ENCODE measurements around the gene DISP3.

Gene DISP3

DNA sequence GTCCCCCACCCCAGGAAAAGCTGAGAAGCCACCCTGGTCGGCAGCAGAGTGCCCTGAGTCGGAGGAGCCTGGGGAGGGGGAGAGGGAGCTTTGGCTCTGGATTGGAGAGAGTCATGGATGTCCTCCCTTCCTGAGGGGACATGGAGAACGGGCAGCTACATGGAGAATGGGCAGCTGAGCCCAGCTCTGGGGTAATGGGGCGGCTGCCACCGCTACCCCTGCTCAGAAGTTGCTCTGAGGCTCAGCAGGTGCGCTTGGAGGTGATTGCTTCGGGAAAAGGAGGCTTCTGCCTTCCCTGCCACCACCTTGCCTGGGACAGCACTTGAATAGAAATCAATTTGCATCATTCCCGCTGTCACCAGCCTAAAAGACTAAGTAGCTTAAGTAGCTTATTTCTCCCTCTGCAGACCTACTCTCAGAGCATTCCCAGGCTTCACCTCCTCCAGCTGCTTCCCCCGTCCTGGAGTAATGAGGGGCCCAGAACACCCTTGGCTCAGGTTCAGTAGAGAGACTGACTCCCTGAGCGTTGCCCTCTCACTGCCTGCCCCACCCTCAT lies 8.3 kb downstream of the DISP3 start:
- DNase-seq: no peak

DNA sequence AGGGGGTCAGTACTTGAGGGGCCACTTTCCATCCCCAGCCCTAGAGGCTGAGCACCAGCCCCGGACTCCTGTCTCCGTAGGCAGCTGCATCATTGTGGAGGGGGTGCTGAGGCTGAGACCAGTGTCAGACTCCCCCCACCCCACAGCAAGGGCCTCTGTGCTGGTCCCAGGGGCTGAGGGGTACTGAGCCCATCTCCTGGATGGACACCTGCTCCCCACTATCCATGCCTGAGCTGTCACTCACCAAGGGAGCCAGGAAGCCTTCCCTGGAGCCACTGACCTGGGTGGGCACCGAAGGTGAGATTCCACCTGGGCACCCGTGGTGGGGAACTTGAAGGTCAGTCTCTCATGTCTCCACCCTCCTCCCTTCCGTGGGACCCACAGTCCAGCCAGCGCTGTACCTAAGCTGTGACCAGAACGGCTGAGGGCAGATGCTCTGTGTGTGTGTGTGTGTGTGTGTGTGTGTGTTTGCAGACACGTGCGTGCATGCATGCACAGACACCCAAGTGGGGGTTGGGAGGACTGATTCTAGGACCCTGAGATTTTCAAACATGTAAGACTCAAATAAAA lies 9.3 kb downstream of the DISP3 start:
- DNase-seq: no peak

DNA sequence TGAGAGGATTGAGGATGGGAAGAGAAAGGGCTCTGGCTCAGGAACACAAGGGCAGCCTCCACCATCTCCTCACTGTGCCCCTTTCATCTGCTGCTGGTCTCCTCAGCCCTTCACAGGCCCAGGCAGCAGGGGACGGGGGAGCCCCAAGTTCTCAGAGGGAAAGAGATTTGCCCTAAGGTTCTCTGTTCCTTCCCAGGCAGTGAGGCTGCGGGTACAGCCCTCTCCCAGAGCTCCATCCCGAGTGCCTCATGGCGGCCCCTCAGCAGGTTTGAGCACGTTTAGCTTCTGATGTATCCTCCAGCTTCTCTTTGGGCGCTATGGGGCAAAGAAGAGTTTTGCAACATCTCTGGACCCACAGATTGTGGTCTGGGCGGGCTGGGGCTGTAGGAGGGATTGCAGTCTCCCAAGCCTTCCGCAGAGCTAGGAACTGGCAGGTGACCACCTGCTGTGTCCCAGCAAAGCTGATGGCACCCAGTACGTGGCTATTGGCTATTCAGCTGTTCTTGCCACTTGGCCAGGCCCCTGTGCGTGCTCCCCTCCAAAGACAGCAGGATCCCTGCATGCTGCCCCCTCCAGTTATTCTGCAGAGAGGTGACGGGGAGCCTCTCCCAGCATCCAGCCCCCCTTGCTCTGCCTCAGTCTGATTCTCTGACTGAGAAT lies 10.1 kb downstream of the DISP3 start:
- no peak for DNase-seq

DNA sequence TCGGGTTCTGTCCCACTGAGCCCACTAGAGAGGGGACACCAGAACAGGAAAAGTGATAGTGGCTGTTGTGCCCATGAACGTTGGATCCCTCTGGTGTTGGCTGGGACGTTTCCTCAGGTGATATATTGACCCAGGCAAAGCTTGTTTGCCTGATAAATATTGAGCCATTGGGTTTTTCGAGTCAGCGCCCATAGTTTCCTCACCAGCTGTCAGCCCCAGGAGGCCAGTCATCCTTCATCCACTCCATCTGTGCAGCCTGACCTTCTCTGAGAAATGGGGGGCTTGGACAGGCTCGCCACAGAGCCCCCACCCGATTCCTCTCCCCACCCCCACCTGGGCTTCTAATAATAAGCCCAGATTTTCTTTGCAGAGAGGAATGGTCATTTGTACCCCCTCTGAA lies 13.3 kb downstream of the DISP3 start:
- DNase-seq: no peak

DNA sequence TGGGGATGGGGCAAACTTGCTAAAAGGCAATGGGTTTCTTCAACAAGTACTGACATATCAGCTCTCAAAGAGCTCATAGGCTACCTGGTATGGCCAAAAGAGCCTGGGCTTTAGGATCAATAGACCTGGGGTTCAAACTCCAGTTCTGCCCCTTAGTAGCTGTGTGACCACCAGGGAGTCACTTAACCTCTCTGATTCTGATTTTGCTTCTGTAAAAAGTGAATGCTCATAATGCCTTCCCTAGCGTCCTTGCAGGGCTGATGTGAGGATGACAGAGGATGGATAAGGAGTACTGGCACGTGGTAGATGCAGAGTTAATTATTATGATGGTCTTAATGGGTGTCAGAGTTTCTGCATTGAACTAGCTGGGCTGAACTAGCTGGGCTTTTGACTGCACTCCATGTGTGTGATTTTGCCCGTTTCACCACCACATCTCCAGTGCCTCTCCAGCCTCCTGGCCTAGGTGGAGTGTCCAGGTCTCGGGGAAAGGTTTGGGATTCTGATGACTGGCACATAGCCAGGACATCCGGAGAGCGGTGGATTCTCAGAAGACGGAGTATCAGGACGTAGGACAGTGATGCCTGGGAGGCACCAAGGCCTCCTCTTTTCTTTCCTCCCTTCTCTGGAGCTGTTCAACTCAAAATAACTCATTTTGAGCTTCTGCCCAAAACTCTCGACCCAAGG lies 15.2 kb downstream of the DISP3 start:
- DNase-seq: no peak

DNA sequence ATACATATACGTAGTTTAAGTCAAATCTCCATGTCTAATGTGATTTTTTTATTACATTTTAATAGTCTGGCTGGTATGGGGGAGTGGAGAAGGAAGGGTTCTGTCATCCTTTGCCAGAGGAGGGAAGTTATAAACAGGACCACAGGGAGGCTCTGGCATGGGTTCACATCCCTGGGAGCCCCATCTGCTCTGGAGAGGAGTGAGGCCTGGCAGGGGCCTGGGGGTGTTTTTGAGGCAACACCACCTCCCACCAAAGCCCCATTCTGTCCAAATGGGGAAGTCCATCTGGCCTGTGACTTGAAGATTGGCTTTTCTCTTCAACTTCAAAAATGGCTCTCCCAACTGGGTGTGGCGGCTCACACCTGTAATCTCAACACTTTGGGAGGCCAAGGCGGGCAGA lies 15.8 kb downstream of the DISP3 start:
- DNase-seq: no peak

DNA sequence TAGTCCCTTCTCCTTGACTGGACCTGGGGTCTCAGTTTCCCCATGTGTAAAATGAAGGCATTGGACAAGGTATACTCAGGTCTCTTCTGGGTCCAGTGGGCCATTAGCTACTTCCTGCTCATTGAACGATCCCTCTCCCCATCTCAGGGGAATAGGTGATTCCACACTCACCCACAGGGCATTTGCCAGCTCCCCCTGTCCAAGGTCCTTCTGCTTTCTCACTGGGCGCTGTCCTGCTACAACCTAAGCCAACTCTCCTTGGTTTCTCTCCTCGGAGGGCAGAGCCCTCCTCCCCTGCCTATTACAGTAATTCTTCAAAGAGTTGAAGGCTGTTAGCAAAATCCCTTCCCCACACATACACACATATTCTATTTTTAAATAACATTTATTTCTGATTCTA lies 16.6 kb downstream of the DISP3 start:
- DNase-seq: no peak

DNA sequence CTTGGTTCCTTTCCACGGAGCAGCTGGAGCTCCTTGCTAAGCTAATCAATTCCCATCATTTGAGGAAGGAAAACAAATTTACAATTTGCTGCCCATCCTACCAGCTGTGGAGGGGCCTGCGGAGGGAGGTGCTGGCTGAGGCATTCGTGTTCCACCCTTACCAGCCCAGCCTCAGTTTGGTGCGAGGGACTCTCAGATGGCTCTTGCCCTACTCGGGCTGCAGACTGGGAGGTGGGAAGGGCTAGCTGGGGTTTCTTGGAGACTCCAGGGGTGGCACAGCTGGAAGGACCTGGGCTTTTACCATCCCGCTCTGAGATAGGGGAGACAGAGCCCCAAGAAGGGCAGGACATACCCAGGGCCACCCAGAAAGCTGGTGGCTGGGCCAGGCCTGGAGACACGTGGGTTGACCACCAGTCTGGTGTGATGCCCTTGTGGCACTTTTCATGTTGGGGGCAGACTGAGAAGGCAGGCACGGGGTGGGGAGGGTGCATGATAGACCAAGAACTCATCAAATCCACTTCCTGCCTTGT lies 17.7 kb downstream of the DISP3 start:
- no peak for DNase-seq

DNA sequence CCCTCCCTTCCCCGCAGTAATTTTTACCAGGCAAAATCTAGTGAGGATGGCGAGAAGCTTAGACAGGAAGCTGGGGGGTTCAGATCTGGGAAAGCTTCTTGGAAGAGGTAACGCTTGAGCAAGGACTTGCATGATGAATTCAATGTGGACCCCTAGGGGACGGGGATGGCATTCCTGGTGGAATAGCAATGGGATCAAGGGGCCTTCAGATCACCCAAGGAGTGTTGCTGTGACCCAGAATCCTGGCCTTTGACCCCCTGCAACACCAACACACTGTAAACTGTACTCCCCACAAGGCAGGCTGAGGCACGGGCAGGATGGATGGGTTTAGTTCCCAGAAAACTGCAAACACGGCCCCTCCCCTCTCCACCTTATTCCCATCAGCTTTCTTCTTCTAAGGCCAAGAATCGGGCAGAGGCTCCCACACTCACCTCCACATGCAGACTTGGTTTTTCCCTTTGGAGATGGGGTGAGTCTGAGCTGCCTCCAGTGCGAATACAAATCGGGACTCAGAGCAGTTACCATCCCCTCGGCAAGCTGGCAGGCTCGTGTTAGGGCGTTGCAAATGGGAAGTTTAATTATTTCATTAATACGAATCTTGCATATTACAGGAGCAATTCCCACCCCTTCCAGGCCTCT lies 20.1 kb downstream of the DISP3 start:
- DNase-seq: no peak

DNA sequence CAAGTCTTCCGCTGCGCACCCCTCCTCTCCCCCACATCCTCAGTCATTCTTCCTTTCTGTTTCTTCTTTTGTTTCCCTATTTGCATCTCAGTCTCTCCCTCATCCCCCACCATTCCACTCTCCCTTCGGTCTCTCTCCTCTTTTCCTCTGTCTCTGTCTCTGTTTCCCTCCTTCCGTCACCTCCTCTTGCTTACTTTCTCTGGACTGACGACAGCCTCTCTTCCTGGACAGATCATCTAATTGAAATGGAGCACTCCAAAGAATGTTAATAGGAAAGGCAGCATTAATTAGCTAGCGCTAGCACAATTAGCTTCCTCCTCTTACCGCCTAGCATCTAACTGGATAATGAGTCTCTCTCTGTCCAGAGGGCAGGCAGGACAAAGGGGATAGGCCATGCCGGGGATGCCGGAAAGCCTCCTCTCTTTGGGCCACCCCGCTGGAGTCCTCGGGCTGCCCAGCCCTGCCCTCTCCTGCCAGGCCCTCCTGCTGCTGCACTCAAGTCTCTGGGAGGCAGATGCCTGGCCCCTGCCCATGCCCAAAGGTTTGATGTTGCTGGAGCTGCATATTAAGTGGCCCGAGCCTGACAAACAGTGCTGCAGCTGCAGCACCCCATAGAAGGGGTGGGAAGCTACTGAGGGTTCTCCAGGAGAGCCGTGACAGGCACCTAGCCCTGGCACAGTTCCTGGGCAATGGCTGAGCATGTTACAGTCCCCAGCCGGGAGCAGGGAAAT lies 20.8 kb downstream of the DISP3 start:
- no peak for DNase-seq

DNA sequence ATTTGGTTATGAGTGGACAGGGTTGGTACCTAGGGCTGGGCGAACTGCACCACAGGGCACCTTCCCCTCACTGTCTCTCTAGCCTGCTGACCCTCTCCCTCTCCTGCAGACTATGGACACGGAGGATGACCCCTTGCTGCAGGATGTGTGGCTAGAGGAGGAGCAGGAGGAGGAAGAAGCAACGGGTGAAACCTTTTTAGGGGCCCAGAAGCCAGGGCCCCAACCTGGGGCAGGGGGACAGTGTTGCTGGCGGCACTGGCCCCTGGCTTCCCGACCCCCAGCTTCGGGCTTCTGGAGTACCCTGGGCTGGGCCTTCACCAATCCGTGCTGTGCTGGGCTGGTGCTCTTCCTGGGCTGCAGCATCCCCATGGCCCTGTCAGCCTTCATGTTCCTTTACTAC lies 21.9 kb downstream of the DISP3 start:
- DNase-seq: no peak

DNA sequence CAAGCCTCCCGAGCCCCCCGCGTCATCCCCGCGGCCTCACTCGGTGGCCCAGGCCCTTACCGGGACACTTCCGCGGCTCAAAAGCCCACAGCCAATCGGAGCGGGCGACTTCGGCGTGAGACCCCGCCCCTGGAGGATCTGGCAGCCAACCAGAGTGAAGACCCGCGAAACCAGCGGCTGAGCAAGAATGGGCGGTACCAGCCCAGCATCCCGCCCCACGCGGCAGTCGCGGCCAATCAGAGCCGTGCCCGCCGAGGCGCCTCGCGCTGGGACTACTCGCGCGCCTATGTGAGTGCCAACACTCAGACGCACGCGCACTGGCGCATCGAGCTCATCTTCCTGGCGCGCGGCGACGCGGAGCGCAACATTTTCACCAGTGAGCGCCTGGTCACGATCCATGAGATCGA lies 22.5 kb downstream of the DISP3 start:
- no peak for DNase-seq

DNA sequence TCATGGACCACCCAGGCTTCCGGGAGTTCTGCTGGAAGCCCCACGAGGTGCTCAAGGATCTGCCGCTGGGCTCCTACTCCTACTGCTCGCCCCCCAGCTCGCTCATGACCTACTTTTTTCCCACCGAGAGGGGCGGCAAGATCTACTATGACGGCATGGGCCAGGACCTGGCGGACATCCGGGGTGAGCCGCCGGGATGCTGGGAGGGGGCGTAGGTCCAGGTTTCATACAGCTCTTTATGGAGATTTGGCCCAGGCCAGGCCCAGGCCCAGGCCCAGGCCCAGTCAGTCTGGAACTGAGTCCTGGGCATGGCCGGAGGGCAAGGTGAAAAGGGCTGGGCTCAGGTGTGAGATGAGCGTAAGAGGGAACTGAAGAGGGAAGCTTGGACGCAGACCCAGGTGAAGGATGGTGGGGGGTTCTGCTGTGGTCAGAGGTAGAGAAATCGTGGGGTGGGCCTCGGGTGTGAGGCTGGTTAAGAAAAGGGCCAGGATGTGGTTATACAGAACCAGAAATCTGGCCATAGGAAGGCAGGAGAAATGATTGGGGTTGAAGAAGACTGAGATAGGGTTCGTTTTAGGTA lies 23.0 kb downstream of the DISP3 start:
- no peak for DNase-seq

DNA sequence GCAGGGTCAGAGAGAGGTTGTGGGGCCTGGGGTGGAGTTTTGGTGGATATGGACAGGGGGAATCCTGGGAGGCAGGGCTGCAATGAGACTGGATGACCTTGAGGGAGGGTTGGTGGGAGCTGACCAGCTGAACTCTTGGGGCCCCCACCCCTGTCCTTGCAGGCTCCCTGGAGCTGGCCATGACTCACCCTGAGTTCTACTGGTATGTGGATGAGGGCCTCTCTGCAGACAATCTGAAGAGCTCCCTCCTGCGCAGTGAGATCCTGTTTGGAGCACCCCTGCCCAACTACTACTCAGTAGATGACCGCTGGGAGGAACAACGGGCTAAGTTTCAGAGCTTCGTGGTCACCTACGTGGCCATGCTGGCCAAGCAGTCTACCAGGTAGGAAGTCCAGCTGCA lies 23.6 kb downstream of the DISP3 start:
- DNase-seq: no peak

DNA sequence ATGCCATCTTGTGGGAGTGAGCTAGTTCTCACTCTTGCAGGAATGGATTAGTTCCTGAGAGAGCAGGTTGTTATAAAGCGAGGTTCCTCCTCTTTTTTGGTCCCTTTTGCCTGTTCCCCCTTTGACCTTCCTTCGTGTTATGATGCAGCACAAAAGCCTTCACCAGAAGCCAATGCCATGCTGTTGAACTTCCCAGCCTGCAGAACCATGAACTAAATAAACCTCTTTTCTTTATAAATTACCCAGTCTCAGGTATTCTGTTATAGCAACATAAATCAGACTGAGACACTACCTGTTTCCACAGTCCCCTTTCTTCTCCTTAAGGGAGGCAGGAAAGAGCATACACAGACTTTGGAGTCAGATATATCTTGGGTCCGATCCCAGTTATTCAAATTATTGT lies 25.6 kb downstream of the DISP3 start:
- DNase-seq: no peak

DNA sequence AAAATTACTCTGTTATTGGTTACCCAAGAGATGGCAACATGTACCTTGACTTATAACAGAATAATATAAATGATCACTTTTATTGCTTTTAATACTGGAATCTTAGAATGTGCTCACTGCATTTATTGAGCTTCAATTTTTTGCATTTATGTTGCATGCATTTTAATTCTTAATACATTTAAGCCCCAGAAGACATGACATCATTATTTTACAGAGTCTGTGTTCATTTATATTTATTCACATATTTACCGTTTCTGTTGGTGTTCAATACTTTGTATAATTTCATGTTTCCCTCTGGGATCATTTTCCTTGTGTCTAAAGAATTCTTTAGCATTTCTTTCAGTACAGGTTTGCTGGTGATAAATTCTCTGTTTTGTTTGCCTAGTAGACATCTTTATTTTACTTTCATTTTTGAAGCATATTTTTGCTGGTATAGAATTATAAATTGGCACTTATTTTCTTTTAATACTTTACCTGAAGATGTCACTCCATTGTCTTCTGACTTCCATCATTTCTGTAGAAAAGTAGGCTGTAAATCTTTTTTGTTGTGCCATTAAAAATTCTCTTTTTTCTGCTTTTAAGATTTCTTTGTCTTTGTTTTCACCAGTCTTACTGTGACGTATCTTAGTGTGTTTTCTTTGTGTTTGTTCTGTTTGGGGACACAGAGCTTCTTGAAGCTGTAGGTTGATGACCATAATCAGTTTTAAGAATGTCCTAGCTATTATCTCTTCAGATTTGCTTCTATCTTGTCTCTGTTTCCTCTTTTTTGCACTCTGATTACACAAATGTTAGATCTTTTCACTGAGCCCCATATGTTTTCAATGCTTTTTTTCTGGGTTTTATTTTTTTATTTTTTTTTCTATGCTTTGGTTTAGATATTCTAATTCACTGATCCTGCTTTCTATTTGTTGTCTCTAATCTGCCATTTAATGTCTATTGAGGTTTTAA lies 26.9 kb downstream of the DISP3 start:
- no peak for DNase-seq

DNA sequence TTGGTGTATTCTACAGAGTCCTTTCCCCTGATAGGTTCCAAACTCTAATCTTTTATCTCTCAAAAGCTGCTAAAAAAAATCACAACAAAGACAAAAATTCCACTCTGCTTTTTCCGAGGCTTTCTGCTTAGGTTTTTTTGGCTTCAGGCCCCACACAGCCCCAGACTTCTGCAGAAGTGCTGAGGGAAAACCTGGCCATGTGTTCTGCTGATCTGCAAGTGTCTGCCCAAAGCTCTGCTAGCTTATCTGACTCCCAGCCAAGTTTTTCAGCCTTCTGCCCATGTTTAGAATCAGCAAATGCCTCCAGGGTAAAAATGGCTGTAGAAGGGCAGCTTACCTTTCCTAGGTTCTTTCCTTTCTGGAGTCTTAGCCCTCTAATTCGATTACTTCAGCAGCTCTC lies 28.4 kb downstream of the DISP3 start:
- no peak for DNase-seq

DNA sequence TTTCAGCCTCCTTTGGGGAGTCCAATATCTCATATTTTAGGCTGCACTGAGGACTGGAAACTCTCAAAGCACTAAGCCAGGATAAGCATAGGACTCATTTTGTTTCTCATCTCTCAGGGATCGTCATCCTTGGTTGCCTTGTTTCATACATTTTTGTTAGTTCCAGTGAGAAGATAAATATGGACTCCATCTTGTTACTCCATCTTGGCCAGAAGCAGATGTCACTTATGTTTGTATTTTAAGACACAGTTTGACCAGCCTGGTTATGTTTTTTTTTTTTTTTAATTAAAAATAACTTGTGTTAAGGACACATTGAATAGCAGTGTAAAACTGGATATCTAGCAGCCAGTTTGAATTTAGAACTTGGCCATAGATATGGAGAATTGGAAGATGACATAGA lies 34.7 kb downstream of the DISP3 start:
- DNase-seq: no peak

DNA sequence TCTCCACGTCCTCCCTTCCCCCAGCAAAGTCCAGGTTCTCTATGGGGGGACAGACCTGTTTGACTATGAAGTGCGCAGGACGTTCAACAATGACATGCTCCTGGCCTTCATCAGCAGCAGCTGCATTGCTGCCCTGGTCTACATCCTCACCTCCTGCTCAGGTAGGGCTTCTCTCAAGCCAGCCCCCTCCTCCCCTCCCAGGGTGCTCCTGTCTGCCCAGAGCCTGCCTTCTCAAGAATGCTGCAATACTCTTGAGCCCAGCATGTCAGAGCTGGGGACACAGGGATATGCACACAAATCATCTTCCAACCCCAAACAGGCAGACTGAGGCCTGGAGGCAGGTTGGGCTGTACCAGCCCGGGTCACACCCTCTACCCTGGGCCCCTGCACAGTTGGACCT lies 35.4 kb downstream of the DISP3 start:
- DNase-seq: no peak

DNA sequence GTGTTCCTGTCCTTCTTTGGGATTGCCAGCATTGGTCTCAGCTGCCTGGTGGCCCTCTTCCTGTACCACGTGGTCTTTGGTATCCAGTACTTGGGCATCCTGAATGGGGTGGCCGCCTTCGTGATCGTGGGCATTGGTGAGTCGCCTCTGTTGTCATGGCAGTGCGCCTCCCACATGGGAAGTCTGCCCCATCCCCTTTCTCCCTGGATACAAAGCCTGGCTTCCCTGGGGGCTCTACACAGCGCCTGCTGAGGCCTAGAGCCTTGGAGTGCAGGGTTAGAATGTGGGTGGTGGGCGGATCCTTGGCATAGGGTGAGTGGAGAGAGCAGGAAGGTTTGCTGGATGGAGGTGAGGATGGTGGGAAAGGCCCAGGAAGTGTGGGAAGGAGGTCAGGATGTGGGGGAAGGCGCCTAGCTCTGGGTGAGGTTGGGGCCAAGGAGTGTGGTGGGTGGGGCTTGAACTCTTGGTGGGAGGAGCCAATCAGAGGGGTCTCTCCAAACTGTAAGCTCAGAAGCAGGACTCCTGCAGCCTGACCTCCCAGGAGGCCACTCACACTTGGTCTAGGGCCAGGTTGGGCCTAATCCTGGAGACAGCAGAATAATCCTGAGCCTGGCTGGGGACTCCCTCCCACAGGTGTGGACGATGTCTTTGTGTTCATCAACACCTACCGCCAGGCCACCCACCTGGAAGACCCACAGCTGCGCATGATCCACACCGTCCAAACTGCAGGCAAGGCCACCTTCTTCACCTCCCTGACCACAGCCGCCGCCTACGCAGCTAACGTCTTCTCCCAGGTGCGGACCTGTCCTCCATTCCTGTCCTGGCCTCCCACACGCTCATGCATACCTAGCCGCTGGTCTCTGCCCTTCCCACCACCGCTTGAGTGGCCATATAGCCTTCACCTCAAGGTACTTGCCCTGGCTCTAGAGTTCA lies 36.7 kb downstream of the DISP3 start:
- no peak for DNase-seq
